HG02870 (cell line): ENCODE results near the gene CREB3L1.

ENCODE experiments used
- ATAC-seq: cut with Tn5 transposase; IDR thresholded peaks from one replicate; pipeline ENCODE4 v1.9.1; 2021; ENCODE audit warnings: mild to moderate bottlenecking, moderate library complexity; ENCODE audit not compliant: unreplicated experiment

CREB3L1 gene

GRCh38 chr11:46277622-46278386 lies at the start of gene CREB3L1:
Gene CREB3L1 (plus strand): TSS chr11:46277662. CDS start chr11:46278112, 450 bp downstream.
- ATAC-seq, result no peak

DNA sequence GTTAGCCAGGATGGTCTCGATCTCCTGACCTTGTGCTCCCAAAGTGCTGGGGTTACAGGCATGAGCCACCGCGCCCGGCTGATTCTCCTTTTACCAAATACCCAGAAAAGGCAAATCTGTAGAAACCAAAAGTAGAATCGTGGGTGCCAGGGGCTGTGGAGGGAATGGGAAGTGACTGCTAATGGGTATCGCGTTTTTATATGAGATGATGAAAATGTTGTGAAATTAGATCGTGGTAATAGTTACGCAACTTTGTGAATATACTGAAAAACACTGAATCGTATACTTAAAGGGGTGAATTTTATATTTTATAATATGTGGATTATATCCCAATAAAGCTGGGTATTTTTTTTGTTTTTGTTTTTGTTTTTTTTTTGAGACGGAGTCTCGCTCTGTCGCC lies 48.2 kb upstream of the CREB3L1 start:
- ATAC-seq, result no peak

DNA sequence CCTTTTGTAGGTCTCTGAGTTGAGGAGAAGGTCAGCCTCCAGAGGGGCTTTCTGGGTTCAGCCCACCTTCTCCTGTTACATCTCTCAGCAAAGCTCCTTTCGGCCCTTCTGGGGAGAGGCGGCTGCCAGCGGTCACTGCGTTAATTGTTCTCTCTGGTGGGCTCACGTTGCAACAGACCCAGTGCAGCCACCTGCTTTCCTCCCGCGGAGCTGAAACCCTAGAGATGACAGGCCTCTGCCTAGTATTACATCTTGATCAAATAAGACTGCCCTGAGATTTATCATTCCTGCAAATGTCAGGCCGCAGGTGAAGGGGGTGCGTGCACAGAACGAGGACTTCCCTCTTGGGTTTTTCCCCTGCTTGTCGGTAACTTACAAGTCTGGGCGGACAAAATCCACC lies 43.2 kb upstream of the CREB3L1 start:
- ATAC-seq, result no peak

- ATAC-seq, result no peak
These were observed 41.4 kb upstream of the CREB3L1 start for GRCh38 chr11:46235777-46236688.

- no peak for ATAC-seq
These were observed 40.6 kb upstream of the CREB3L1 start for GRCh38 chr11:46236918-46237247.

- ATAC-seq, result peak; percentile 49
These were observed 40.0 kb upstream of the CREB3L1 start for GRCh38 chr11:46237248-46238077.

GRCh38 chr11:46238078-46238966 lies 39.1 kb upstream of the CREB3L1 start:
- ATAC-seq, result peak; percentile 18

DNA sequence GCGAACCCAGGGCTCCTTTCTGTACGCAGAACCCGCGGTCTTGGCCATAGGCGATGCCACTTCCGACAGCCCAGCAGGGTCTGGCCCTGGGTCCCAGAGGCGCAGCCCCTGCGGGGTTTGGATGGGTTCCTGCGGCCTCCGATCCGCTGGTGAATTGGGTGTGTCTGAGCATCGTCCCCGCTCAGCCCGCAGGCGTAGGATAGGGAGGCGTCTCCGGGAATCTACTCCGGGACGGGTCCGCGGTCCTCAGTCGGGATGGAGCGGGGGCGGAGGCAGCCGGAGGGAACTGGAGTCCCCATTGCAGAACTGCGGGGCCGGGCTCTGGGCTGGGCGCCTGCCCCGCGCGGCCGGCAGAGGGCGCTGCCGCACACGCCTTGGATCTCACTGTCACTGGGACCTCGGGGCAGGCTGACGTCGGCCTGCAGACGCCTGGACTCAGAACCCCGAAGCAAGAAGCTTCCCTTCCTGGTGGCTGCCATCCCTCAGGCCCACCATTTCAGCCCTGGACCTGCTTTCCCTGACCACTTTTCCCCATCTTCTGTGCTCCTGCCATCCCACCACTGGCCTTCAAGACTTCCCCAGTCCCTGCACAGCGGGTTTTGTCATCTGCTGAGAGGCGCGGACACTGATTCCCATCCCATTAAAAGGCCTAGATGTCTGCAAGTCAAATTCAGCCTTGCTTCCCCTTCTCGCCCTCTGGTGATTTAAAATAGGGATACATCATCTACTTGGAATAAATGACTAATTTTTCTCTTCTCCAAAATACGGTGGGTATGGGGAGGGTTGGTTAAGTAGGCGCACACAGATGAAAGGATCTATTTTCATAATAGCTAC lies 38.3 kb upstream of the CREB3L1 start:
- ATAC-seq, result peak; percentile 65

GRCh38 chr11:46239801-46240061 lies 37.7 kb upstream of the CREB3L1 start:
- ATAC-seq, result no peak

- no peak for ATAC-seq
These were observed 37.1 kb upstream of the CREB3L1 start for GRCh38 chr11:46240371-46240770.

- ATAC-seq, result no peak
These were observed 36.6 kb upstream of the CREB3L1 start for GRCh38 chr11:46240861-46241260.

GRCh38 chr11:46242041-46242951 lies 35.2 kb upstream of the CREB3L1 start:
- ATAC-seq, result no peak

DNA sequence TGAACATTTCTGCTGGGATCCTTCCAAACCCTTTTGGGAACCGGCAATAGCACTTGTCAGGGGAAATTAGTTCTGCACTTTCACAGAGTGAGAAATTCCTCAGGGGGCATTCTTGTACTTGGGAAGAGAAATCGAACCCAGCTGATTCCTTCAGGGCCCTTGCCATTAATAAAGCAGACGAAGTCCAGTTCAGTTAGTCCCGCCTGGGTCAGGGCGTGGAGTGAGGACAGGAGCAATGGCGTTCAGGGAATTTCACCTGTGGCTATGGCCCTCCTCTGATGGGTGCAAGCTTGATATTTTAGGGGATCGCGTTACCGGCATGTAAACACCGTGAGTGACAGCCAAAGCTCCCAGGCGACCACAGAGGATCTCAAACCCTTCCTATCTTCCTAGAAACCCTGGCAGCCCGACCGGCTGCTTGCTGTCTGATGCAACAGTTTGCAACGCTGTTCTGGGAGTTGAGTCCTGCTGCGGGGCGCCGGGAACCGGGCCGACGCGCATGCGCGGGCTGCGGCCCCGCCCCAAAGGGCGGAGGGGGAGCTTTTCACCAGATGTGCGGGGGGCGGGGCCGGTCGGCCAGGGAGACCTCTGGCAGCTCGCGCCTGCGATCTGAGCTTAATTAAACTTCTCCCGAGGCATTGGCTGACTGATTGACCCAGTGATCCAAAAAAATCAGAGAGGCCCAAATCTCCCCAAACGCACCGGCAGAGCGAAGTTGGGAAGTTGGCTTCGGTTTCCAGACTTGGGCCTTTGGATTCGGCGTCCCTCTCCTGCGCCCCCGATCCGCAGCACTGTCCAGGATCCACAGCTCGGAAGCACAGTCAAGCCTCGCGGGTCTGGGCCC lies 34.3 kb upstream of the CREB3L1 start:
- ATAC-seq, result peak; percentile 68

DNA sequence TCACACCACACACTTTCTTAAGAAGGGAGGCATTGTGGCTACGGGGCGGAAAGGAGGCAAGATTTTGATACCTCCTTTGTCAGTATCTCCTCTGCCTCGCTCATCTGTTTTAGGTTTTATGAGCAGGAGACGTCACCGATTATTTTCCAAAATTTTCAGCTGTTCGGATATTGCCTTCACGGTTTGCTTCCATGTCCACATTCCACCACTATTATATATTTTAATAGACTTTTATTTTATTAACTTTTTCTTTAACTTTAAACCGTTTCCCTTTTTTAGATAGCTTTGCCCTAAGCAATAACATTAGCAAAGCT lies 33.7 kb upstream of the CREB3L1 start:
- ATAC-seq, result no peak

DNA sequence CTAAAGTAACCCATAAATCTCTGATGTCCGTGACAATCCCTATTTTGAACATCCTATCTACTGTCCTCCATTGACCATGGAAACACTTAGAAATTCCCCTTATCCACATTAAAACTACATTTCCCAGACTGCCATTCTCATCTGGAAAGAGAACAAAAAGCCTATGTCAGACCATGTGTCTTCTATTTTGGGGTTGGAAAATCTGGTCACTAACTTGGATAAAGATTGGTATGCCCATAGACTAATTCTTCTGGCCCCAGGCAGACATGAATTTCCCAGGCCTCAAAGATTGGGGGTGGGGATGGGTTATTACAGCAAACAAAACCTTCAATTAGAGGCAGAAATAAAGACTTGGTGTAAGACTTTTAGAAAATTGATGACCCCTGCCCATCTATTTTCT lies 30.9 kb upstream of the CREB3L1 start:
- no peak for ATAC-seq

DNA sequence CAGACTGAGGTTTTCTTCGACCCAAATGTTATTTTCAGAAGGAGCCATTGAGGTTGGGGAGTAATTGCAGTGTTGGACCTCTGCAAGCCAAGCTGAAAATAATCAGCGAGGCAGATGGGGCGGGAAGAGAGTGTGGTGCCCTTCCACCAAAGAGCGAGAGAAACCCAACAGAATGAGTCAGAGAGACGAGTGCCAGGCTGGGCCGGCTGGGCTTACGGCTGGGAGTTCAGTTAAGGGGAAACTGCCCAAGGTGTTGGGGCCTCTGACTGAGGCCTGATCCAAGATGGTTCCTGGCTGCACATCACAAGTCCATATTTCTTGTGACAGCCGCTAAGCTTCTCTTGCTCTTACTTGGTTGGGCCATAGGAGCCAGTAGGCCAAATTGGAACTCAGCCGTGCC lies 30.4 kb upstream of the CREB3L1 start:
- ATAC-seq, result no peak

DNA sequence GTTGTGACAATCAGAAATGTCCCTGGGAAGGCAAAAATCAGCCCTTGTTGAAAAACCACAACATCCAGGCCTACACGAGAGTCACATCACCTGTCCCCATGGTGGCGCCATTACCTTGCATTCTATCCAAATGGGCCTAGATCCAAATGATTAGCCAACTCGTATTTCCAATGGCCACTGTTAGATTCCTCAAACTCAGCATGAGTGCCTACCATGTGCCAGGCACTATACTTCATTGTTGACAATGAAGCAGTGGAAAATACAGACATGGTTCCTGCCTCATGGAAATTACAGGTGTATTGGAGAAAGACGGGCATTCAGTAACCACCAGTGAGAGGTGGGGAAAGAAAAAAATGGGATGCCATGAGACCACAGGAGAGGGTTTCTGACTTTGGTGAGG lies 29.8 kb upstream of the CREB3L1 start:
- ATAC-seq, result no peak
